ENCODE data around the gene KCNC1.

KCNC1 gene

GRCh38 chr11:17736930-17737817, 2.6 kb downstream of the KCNC1 start:
- no peak for DNase-seq (ENCODE audit: low read depth in 3 of 3, low spot score in 1 of 3)

- no peak for DNase-seq (ENCODE audit: low read depth in 3 of 3, low spot score in 1 of 3)
Measured at GRCh38 chr11:17738151-17738973, 3.8 kb downstream of the KCNC1 start.

- no peak for DNase-seq (ENCODE audit: low read depth in 3 of 3, low spot score in 1 of 3)
Measured at GRCh38 chr11:17739945-17740338, 5.4 kb downstream of the KCNC1 start.

GRCh38 chr11:17740649-17741235, 6.2 kb downstream of the KCNC1 start:
- DNase-seq (ENCODE audit: low read depth in 3 of 3, low spot score in 1 of 3) = no peak

DNA sequence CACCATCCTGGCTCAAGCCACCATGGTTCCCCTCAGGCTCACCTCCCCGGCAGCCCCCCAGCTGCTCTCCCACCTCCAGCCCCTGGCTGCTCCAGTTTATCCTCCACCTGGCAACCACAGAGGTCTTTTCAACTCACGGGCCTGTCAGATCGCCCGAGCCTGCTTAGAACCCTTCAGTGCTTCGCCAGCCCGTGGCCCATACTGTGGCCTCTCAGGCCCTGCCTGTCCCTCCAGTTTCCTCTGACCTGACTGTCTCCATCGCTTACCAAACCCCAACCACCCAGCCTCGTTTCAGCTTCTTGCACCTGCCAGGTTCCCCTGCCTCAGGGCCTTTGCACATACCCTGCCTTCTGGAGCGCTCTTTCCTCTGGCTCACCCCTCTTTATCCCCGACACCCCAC, 6.9 kb downstream of the KCNC1 start:
- DNase-seq (ENCODE audit: low read depth in 3 of 3, low spot score in 1 of 3) = no peak

- DNase-seq (ENCODE audit: low read depth in 3 of 3, low spot score in 1 of 3) = no peak
Measured at GRCh38 chr11:17742019-17742418, 7.4 kb downstream of the KCNC1 start.

DNA sequence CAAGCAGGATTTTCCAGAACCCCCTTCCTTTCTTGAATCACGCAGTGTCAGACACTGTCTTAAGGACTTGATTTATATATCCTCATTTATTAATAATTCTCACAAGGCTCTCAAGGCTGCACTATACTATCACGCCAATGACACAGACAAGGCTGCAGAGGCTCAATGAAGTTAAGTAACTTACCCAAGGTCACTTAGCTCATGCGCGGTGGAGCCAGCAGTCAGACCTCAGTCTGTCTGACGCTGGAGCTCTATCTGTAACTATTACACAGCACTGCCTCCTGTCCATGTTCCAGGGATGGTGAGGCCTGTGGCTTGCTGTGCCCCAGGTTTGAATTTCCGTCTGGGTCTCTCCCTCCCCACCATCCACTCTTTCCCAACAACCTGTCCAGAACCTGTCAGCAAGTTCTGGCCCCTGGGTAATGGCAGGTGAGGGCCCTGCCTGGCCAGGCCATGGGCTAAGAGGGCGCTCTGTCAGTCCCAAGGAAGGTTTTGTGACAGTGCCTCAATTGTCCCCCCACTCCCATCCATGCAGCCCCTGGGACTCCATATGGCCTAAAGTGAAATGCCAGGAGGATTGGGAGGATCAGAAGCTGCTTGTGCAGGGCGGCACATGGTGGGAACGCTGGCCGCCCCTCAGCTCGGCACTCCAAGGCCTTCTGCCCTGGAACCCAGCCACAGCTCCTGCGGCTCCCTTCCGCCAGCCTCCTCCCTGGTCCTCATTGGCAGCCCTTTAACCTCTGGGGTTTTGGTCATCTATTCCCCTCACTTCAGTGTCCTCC, 8.6 kb downstream of the KCNC1 start:
- DNase-seq (ENCODE audit: low read depth in 3 of 3, low spot score in 1 of 3) = no peak

DNA sequence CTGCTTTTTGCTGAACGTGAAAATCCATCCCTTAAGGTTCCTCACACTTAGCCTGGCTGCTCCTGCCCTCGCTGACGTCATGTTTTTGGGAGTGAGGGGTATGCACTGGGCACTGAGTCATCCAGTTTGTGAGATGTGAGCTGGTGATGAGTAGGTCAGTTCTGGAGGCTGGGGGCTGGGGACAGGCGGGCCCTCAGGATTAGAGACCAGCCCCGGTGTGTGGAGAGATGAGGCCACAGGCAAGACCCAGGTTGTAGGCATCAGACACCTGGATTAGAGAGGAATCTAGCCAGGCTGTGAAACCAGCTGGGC, 9.2 kb downstream of the KCNC1 start:
- no peak for DNase-seq (ENCODE audit: low read depth in 3 of 3, low spot score in 1 of 3)

DNA sequence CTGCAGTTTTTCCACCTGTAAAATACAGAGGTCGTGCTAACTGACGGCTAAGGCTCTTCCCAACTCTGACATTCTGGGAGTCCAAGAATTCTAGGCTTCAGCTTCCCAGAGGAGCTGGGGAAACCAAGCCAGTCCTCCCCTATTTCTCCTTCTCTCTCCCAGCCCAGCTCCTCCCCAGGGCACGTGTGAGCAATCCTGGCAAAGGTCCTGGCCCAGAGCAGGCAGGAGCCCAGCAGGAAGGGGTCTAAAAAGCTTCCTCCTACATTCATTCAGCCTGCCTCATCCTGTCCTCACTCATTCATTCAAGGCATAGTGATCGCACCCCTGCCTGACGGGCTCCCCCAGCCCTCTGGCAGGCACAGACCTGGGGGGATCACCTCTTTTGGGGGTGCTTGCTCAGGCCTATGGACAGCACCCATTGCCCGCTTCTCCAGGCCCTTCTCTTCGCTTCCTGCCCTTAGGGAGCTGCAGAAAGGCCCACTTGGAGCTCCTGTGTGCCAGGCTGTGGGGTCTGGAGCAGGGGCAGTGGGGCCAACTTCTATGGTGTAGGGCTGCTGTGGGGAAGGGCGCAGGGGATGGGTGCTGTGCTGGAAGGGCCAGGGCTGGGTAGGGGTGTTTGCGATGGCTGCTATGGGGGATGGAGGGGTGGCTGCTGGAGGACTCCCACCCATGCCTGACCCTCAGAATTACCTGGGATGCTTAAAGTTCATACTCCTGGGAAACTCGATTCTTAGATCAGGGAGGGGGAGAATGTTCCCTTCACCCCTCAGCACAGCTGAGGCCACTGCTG, 9.8 kb downstream of the KCNC1 start:
- no peak for DNase-seq (ENCODE audit: low read depth in 3 of 3, low spot score in 1 of 3)

- DNase-seq (ENCODE audit: low read depth in 3 of 3, low spot score in 1 of 3) = no peak
Measured at GRCh38 chr11:17745023-17745772, 10.6 kb downstream of the KCNC1 start.

- no peak for DNase-seq (ENCODE audit: low read depth in 3 of 3, low spot score in 1 of 3)
Measured at GRCh38 chr11:17746096-17746495, 11.5 kb downstream of the KCNC1 start.

DNA sequence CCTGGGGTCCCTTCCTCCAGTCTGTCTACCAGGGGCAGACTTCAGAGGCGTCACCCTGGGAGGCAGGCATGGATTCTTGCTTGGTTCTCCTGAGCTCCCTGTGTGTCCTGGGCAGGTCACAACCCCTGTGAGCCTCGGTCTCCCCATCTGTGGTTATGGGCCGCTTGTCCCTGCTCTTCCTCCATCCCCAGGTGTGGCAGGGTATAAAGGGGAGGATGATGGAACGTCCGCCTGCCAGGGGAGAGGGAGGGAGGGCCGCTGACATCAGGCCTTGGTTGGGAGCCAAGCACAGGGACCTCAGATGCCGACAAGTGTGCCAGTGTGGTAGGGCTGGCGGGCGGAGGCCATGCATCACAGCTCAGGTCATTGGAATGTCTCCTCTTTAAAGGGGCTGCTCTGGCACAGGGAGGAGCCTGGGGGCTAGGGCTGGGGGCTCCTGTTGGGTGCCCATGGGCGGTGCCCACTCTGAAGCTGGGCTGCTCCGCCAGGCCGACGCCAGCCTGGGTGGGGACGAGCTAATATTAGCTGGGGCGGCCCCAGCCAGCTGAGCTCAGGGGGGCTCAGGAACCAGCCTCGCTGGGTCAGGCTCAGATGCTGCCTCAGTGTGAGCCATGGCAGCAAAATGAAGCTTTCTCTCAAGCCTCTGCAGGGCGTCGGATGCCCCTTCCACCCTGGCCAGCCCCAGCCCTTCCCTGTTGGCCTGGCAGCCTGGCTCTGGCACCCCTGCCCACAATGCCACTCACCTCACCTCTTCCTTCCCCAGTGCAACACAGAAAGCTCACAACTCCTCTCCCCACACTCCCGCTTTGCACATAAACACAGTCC, 12.8 kb downstream of the KCNC1 start:
- no peak for DNase-seq (ENCODE audit: low read depth in 3 of 3, low spot score in 1 of 3)

- DNase-seq (ENCODE audit: low read depth in 3 of 3, low spot score in 1 of 3) = no peak
Measured at GRCh38 chr11:17748044-17748443, 13.5 kb downstream of the KCNC1 start.

DNA sequence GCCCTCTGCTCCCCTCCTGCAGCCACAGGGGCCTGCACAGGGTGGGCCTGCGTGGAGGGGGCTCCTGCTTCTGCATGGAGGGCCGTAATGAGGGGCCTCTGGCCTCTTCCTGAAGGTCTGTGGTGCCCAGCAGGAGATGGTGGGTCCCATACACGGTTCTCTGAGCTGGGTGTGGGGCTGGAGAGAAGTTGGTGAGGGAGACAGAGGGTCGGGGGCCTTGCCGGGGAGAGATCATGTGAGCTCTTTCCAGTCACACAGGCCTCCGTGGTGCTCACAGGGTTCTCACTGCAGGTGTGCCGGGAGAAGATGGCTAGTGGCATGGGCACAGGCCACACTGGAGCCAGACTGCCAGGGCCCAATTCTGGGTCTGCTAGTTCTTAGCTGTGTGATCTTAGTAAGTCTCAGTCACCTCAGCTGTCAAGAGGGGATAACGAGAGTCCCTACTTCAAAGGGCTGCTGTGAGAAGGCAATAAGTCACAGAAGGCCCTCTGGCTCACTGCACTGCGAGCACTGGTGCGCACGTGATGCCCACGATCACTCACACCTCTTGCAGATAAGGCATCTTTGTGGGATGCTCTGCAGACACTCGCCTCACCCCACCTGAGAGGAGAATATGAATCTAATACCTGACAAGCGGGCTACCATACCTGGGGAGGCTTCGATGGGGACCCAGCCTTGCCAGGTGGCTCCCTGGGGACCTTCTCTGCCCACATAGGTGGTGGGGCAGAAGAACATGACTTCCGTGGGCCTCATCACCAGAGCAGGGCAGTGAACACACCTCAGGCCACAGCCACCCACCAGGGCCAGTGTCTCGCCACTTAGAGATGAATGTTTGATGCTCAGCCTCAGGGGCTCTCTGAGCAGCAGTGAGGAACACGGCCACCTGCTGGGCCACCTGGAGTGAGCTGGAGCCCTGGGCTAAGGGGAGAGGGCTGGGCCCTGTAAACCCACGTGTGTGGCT, 14.5 kb downstream of the KCNC1 start:
- DNase-seq (ENCODE audit: low read depth in 3 of 3, low spot score in 1 of 3) = no peak

DNA sequence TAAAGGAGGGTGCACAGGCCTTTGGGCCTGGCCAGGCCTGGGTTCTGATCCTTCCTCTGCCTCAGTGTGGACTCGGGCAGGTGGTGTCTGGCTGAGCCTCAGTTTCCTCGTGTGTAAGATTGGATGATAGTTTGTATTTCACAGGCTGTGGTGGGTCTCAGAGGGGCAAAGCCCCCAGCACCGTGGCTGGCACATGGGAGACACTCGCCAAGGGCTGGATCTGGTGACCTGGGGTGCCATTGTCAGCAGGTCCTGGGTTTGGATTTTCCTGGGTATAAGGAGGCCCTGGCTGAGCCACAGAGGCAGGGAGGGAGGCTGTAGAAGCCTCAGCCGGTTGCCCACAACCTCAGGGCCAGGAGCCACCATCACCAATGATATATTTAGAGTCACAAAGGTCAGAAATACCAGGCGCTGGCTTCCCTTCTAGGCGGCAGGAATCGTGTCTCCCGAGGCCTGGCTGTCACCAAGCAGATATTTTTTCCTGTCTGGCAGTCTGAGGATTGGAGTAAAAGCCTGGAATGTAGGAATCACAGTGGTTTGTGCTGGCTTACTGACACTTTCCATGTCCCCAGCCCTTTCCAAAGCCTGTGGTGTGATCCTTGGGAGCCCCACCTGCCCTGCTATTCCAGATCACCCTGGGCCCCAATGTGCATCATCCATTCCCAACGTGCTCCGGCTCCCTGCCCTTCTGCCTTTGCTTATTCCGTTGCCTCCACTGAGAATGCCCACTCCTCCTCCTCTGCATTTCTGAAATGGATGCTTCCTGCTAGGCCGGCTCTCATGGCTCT, 15.6 kb downstream of the KCNC1 start:
- no peak for DNase-seq (ENCODE audit: low read depth in 3 of 3, low spot score in 1 of 3)

GRCh38 chr11:17750801-17751165, 16.2 kb downstream of the KCNC1 start:
- DNase-seq (ENCODE audit: low read depth in 3 of 3, low spot score in 1 of 3) = no peak

DNA sequence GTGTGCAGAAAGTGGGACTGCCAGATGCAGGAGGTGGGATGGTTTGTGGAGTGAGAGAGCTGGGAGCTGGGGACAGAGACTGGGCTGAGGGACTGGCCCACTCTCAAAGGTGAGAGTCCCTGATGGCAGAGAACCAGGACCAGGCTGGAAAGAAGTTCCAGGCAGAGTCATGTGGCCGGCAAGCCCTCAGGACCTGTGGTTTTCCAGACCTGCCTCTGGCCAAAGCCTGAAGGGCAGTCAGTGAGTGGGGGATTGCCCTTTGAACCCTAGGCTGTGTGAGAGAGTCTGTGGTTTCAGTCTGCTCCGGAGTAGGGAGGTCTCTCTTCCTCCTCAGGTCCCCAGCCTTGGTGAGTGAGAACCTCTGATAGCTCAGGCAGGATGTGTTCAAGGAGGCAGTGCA, 17.0 kb downstream of the KCNC1 start:
- DNase-seq (ENCODE audit: low read depth in 3 of 3, low spot score in 1 of 3) = no peak

Data from stimulated activated CD4-positive, alpha-beta T cell treated with anti-CD3 and anti-CD28 coated beads, TNF-alpha, amount 100 ng/mL, for 1 hour (primary cell).